H1 (cell line): ENCODE data around the gene SLFN5. TPM values are rescaled to one million over a fixed set of nuclear protein-coding genes. Genes with fewer than 3 reads are reported as not detected.

ENCODE experiments used
- CTCF ChIA-PET: fragments of 300-600 bp; sonication (Branson Sonifier 250); formaldehyde crosslinking; loops from one replicate; lab custom pipeline; 2021; ENCODE audit not compliant: partially characterized antibody; lab: Charles Lee
- POLR2A ChIA-PET: fragments of 300-600 bp; sonication (Branson Sonifier 250); formaldehyde crosslinking; loops from one replicate; lab custom pipeline; 2021; ENCODE audit warnings: inconsistent platforms; ENCODE audit not compliant: partially characterized antibody; lab: Charles Lee
- DNase-seq, 2 experiments: peaks; one replicate each; pipeline versions ENCODE4 v3.0.0 to v3.0.0-alpha.2; 2010 to 2022; ENCODE audit warnings: low spot score in 2 of 2, low read depth in 1 of 2, mixed read lengths in 1 of 2
- FAIRE-seq: peaks from 2 replicates; lab custom pipeline; 2011; peaks lifted over from hg19 to GRCh38; lab: Jason Lieb, UNC
- H2AFZ ChIP-seq: 2 replicates; pipeline ENCODE4 v1.8.1; 2012; ENCODE audit warnings: low read length, inconsistent platforms
- H2AK5ac ChIP-seq: 2 replicates; pipeline ENCODE4 v1.6.1; 2013; ENCODE audit warnings: low read depth, low read length
- H2BK120ac ChIP-seq: replicated peaks from 2 replicates; pipeline ENCODE3; 2013; ENCODE audit warnings: low read depth, low read length, inconsistent platforms
- H2BK12ac ChIP-seq: 2 replicates; pipeline ENCODE4 v1.6.1; 2013; ENCODE audit warnings: low read depth, low read length
- H2BK15ac ChIP-seq: 2 replicates; pipeline ENCODE4 v1.6.1; 2013; ENCODE audit warnings: low read length
- H2BK20ac ChIP-seq: 2 replicates; pipeline ENCODE4 v1.6.1; 2013; ENCODE audit warnings: low read length
- H2BK5ac ChIP-seq: 2 replicates; pipeline ENCODE4 v1.6.1; 2013; ENCODE audit warnings: low read depth, low read length
- H3K14ac ChIP-seq: 2 replicates; pipeline ENCODE4 v1.6.1; 2013; ENCODE audit warnings: inconsistent platforms; ENCODE audit not compliant: insufficient read length
- H3K18ac ChIP-seq: 2 replicates; pipeline ENCODE4 v1.6.1; 2013; ENCODE audit warnings: low read length; ENCODE audit errors: extremely low read depth
- H3K23ac ChIP-seq: 2 replicates; pipeline ENCODE4 v1.6.1; 2013; ENCODE audit warnings: inconsistent platforms; ENCODE audit not compliant: insufficient read length
- H3K23me2 ChIP-seq: 2 replicates; pipeline ENCODE4 v1.6.1; 2013; ENCODE audit warnings: low read depth, low read length
- H3K27ac ChIP-seq: 2 replicates; pipeline ENCODE4 v1.6.1; 2011; ENCODE audit warnings: low read depth, low read length, inconsistent platforms
- H3K27me3 ChIP-seq, 4 experiments: replicated peaks in 1 of 4; 1 replicate in 1 of 4; 2 replicates in 3 of 4; pipeline versions ENCODE4 v1.6.1 to v1.8.1; 2011 to 2013; ENCODE audit warnings: low read length in 3 of 4, mild to moderate bottlenecking in 3 of 4, inconsistent platforms in 2 of 4, mixed read lengths in 2 of 4, moderate library complexity in 1 of 4; ENCODE audit not compliant: control insufficient read depth in 3 of 4, insufficient read depth in 3 of 4; ENCODE audit errors: extremely low read depth in 1 of 4
- H3K36me3 ChIP-seq, 4 experiments: 2 replicates each; pipeline versions ENCODE4 v1.6.1 to v1.8.1; 2011 to 2013; ENCODE audit warnings: mild to moderate bottlenecking in 4 of 4, low read length in 3 of 4, moderate library complexity in 2 of 4, control low read depth in 1 of 4, inconsistent platforms in 1 of 4; ENCODE audit not compliant: insufficient read depth in 4 of 4, control insufficient read depth in 2 of 4
- H3K4ac ChIP-seq: replicated peaks from 2 replicates; pipeline ENCODE3; 2013; ENCODE audit warnings: low read length, low read depth, mixed read lengths, inconsistent platforms; ENCODE audit not compliant: insufficient read length
- H3K4me1 ChIP-seq, 4 experiments: replicated peaks in 1 of 4; 1 replicate in 1 of 4; 2 replicates in 3 of 4; pipeline versions ENCODE4 v1.6.1 to v1.8.1; 2011 to 2013; ENCODE audit warnings: low read length in 3 of 4, inconsistent platforms in 2 of 4, mixed read lengths in 1 of 4; ENCODE audit not compliant: insufficient read depth in 4 of 4, control insufficient read depth in 3 of 4
- H3K4me2 ChIP-seq, 2 experiments: 2 replicates each; pipeline versions ENCODE4 v1.6.1 to v1.8.1; 2011 to 2013; ENCODE audit warnings: low read depth in 2 of 2, low read length in 2 of 2, control low read depth in 1 of 2, inconsistent platforms in 1 of 2, mild to moderate bottlenecking in 1 of 2; ENCODE audit not compliant: insufficient read depth in 1 of 2
- H3K4me3 ChIP-seq, 4 experiments: fragments of 200-600, 300-600 bp in 1 of 4; sonication (generic), shearing (Covaris generic), sonication (Bioruptor Twin) in 1 of 4; 2 replicates each; pipeline versions ENCODE4 v1.5.1 to v1.8.1; 2011 to 2016; ENCODE audit warnings: low read length in 4 of 4, low read depth in 3 of 4, control low read depth in 2 of 4, inconsistent platforms in 2 of 4, mild to moderate bottlenecking in 2 of 4, mixed read lengths in 1 of 4, moderate library complexity in 1 of 4; ENCODE audit not compliant: insufficient read depth in 2 of 4; ENCODE audit errors: extremely low read depth in 1 of 4
- H3K56ac ChIP-seq: replicated peaks from 2 replicates; pipeline ENCODE3; 2013; ENCODE audit warnings: low read depth, mild to moderate bottlenecking, mixed read lengths, low read length, inconsistent platforms; ENCODE audit not compliant: insufficient read length
- H3K79me1 ChIP-seq: 2 replicates; pipeline ENCODE4 v1.6.1; 2013; ENCODE audit warnings: low read depth, low read length, control low read depth
- H3K79me2 ChIP-seq, 2 experiments: 2 replicates each; pipeline versions ENCODE4 v1.6.1 to v1.8.1; 2012 to 2013; ENCODE audit warnings: low read length in 2 of 2, mild to moderate bottlenecking in 2 of 2, inconsistent platforms in 1 of 2; ENCODE audit not compliant: insufficient read depth in 2 of 2, control insufficient read depth in 1 of 2
- H3K9ac ChIP-seq, 4 experiments: replicated peaks in 1 of 4; 1 replicate in 1 of 4; 2 replicates in 3 of 4; pipeline versions ENCODE4 v1.6.1 to v1.8.1; 2011 to 2013; ENCODE audit warnings: low read depth in 3 of 4, low read length in 3 of 4, control low read depth in 2 of 4, mild to moderate bottlenecking in 2 of 4, moderate library complexity in 2 of 4, inconsistent platforms in 1 of 4; ENCODE audit errors: extremely low read depth in 1 of 4
- H3K9me3 ChIP-seq, 2 experiments: 2 replicates each; pipeline versions ENCODE4 v1.6.1 to v1.8.1; 2012 to 2013; ENCODE audit warnings: mild to moderate bottlenecking in 2 of 2, moderate library complexity in 2 of 2, control low read depth in 1 of 2, inconsistent platforms in 1 of 2, low read depth in 1 of 2, low read length in 1 of 2, mixed read lengths in 1 of 2; ENCODE audit not compliant: insufficient read depth in 2 of 2
- H4K20me1 ChIP-seq, 2 experiments: replicated peaks in 1 of 2; 2 replicates each; pipeline versions ENCODE3 to v1.8.1; 2011 to 2013; ENCODE audit warnings: inconsistent platforms in 2 of 2, low read length in 2 of 2, mild to moderate bottlenecking in 1 of 2; ENCODE audit not compliant: insufficient read depth in 2 of 2, control insufficient read depth in 1 of 2
- H4K5ac ChIP-seq: 2 replicates; pipeline ENCODE4 v1.6.1; 2013; ENCODE audit warnings: low read length, low read depth, mixed read lengths, inconsistent platforms; ENCODE audit not compliant: insufficient read length
- H4K8ac ChIP-seq: 2 replicates; pipeline ENCODE4 v1.8.0; 2013; ENCODE audit warnings: mild to moderate bottlenecking, moderate library complexity, low read length, inconsistent platforms; ENCODE audit not compliant: insufficient read depth; ENCODE audit errors: extremely low read depth
- H4K91ac ChIP-seq: replicated peaks from 2 replicates; pipeline ENCODE3; 2013; ENCODE audit warnings: low read length, mixed read lengths, inconsistent platforms; ENCODE audit not compliant: insufficient read length
- GABPA ChIP-seq: IDR thresholded peaks from 2 replicates; pipeline ENCODE4 v1.6.1; 2011; ENCODE audit warnings: mild to moderate bottlenecking, low read length, moderate library complexity, borderline replicate concordance; ENCODE audit not compliant: insufficient read depth
- JUN ChIP-seq: IDR thresholded peaks from 2 replicates; pipeline ENCODE4 v1.6.1; 2011; ENCODE audit warnings: low read depth, mild to moderate bottlenecking, improper control_type of control experiment, low read length
- MAX ChIP-seq: IDR thresholded peaks from 2 replicates; pipeline ENCODE4 v1.6.1; 2012; ENCODE audit warnings: inconsistent platforms
- RBBP5 ChIP-seq: IDR thresholded peaks from 2 replicates; pipeline ENCODE4 v1.7.1; 2012; ENCODE audit warnings: low read depth, mild to moderate bottlenecking, inconsistent platforms, low read length, moderate library complexity, borderline replicate concordance
- SUZ12 ChIP-seq: fragments of 200-600 bp; sonication (generic); IDR thresholded peaks from 2 replicates; pipeline ENCODE4 v1.6.1; 2012; ENCODE audit warnings: mild to moderate bottlenecking, inconsistent platforms, low read length, moderate library complexity, mixed read lengths
- WGBS, 2 experiments: shearing (Covaris generic) in 1 of 2; methylation state at CpG; one replicate each; pipeline versions ENCODE4 v1.1.6 to v1.1.7; 2013 to 2015; ENCODE audit warnings: low lambda C conversion rate in 2 of 2, mixed read lengths in 2 of 2, inconsistent platforms in 1 of 2, low coverage in 1 of 2, missing lambda C conversion rate in 1 of 2; ENCODE audit not compliant: insufficient replicate concordance in 2 of 2, insufficient coverage in 1 of 2, insufficient read length in 1 of 2; ENCODE audit errors: extremely low coverage in 1 of 2, missing lambda C conversion rate in 1 of 2; 5-methylcytosine and 5-hydroxymethylcytosine counted together
- polyA plus RNA-seq, 7 experiments: library from polyadenylated mRNA; depleted of rRNA in 3 of 7; stranded (reverse) in 5 of 7; unstranded in 2 of 7; fragments of >200 nt in 5 of 7; fragments of 200-250 nt in 2 of 7; gene quantifications; 1 replicate in 5 of 7; 2 replicates in 1 of 7; 4 replicates in 1 of 7; pipeline versions ENCODE4 v1.2.1 to v1.2.3, GENCODE V29; 2011 to 2013; ENCODE audit warnings: missing spikeins in 2 of 7, mixed read lengths in 2 of 7
- total RNA-seq: library from RNA; stranded (reverse); fragmentation: NEBNext Ultra II Directional; extraction: Animal tissue kit (Norgen Biotek cat#: 25700); gene quantifications from 2 replicates; pipeline ENCODE4 v1.2.1, GENCODE V29; 2021

The SLFN5 gene
- total and polyA plus RNA-seq, 2 of the 8 experiments (the other 6 are each of a cell fraction or from before 2014, with no cell fraction given), result 0.86 to 3.0 TPM

DNA sequence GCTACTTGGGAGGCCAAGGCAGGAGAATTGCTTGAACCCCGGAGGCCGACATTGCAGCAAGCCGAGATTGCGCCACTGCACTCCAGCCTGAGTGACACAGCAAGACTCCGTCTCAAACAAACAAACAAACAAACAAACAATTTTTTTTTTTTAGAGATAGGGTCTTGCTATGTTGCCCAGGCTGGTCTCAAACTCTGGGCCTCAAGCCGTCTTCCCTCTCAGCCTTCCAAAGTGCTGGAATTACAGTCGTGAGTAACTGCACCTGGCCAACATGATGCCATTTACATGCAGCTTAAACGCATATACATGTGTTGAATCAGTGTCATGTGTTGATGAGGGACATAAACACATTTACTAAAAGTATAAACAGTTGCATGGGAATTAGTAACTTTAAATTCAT, 2.0 kb upstream of the SLFN5 start:
- no peaks in the 10 kb centered on the region for H3K9me3 ChIP-seq
- no peak overlapping the region for H2BK12ac ChIP-seq
- H3K23me2 ChIP-seq, result peaks cover 7% of the 10 kb centered on the region
- peaks cover 4 to 15% (median 7%) of the 10 kb centered on the region in 4 experiments for H3K4me1 ChIP-seq
- no peaks in the 10 kb centered on the region for H3K79me2 ChIP-seq
- no peak overlapping the region for H2BK5ac ChIP-seq
- H3K56ac ChIP-seq, result no peak overlapping the region
- TF ChIP-seq GABPA, result no peak
- no peak for TF ChIP-seq MAX
- TF ChIP-seq RBBP5, result no peak
- TF ChIP-seq JUN, result no peak
- no peak for TF ChIP-seq SUZ12
- ChIA-PET CTCF (interaction anchor here (0.7 to 1.9 kb wide), 6 partner anchors 8 to 293 kb away, joined by 3 to 9 read pairs (median 4); no protein-coding TSS in a partner anchor), POLR2A (interaction anchor here (1.1 kb wide), 1 partner anchor 9 kb away, joined by 4 read pairs; no protein-coding TSS in a partner anchor)
- no peaks in the 10 kb centered on the region for H3K79me1 ChIP-seq
- no peak overlapping the region for H3K27ac ChIP-seq
- H3K4me3 ChIP-seq, result no peak overlapping the region
- H3K9ac ChIP-seq, result no peak overlapping the region
- no peak overlapping the region for H3K23ac ChIP-seq
- H4K20me1 ChIP-seq, result no peaks in the 10 kb centered on the region
- H4K8ac ChIP-seq, result no peak overlapping the region
- H4K5ac ChIP-seq, result no peak overlapping the region
- no peaks in the 10 kb centered on the region for H3K36me3 ChIP-seq
- no peak overlapping the region for H3K14ac ChIP-seq
- no peak overlapping the region for H3K18ac ChIP-seq
- no peak overlapping the region for H4K91ac ChIP-seq
- no peak overlapping the region for H2AFZ ChIP-seq
- H2BK120ac ChIP-seq, result no peak overlapping the region
- peaks cover 0 to 7% (median 3%) of the 10 kb centered on the region in 4 experiments; a peak in 5 of 7 replicates for H3K27me3 ChIP-seq
- H3K4me2 ChIP-seq, result peak overlapping the region in 1 of 2 experiments; percentile 97; a peak in 1 of 4 replicates
- H2AK5ac ChIP-seq, result no peak overlapping the region
- no peak overlapping the region for H2BK20ac ChIP-seq
- FAIRE-seq (no peak), DNase-seq (no peak)
- WGBS, 2 experiments, result 93% methylated on average over 8 of the region's 8 CpGs; no CpG with 5 or more reads in 1 of the 2 experiments
- H2BK15ac ChIP-seq, result no peak overlapping the region
- H3K4ac ChIP-seq, result no peak overlapping the region
